HCT116 (cell line): ENCODE data around the gene TRIOBP. TPM values are rescaled to one million over a fixed set of nuclear protein-coding genes. Genes with fewer than 3 reads are reported as not detected.

Experiments used
- ATAC-seq: fragments of 200-7000 bp; cut with Tn5 transposase; 2 replicates; pipeline ENCODE4 v1.9.1; 2020; ENCODE audit warnings: mild to moderate bottlenecking, moderate library complexity
- BruUV-seq: library from RNA; stranded (reverse); fragments of 400-500 nt; replicated peaks from 2 replicates; lab custom pipeline; 2021; lab: Mats Ljungman, UMichigan
- CTCF ChIA-PET: fragments of 300-600 bp; sonication (Branson Sonifier 250); formaldehyde crosslinking; loops from one replicate; lab custom pipeline; 2021; ENCODE audit warnings: antibody characterized with exemption; lab: Charles Lee
- POLR2A ChIA-PET: fragments of 300-600, 350-600 bp; sonication (Branson Sonifier 250); formaldehyde crosslinking; loops from one replicate; lab custom pipeline; 2021; ENCODE audit warnings: antibody characterized with exemption; lab: Charles Lee
- RAD21 ChIA-PET, 2 experiments: fragments of 300-600 bp; sonication (Branson Sonifier 250); formaldehyde crosslinking; loops; one replicate each; lab custom pipeline; 2023; ENCODE audit warnings: low total read pairs in 2 of 2; ENCODE audit not compliant: uncharacterized antibody in 2 of 2, unreplicated experiment in 2 of 2, low non-redundant PET in 1 of 2; lab: Charles Lee
- DNase-seq: peaks from one replicate; pipeline ENCODE4 v3.0.0-alpha.2; 2010; ENCODE audit warnings: low read depth, low spot score
- H2AFZ ChIP-seq: fragments of 200-600 bp; shearing (Covaris generic), sonication (generic); 2 replicates; pipeline ENCODE4 v1.6.1; 2017; ENCODE audit warnings: low read depth, mixed run types, mixed read lengths, antibody characterized with exemption, low read length; ENCODE audit not compliant: poor library complexity, severe bottlenecking
- H3K27ac ChIP-seq: 2 replicates; pipeline ENCODE4 v1.5.1; 2012; ENCODE audit warnings: low read depth, low read length
- H3K27me3 ChIP-seq: fragments of 200-600 bp; sonication (generic); 2 replicates; pipeline ENCODE4 v1.6.1; 2016; ENCODE audit warnings: mixed run types, low read length, mixed read lengths; ENCODE audit not compliant: insufficient read depth
- H3K36me3 ChIP-seq, 2 experiments: fragments of 200-500 bp in 1 of 2; fragments of 200-600 bp in 1 of 2; sonication (Bioruptor generic) in 1 of 2; sonication (generic) in 1 of 2; 2 replicates each; pipeline versions ENCODE4 v1.5.1 to v1.6.1; 2014 to 2016; ENCODE audit warnings: low read length in 2 of 2, inconsistent platforms in 1 of 2, mixed read lengths in 1 of 2, mixed run types in 1 of 2; ENCODE audit not compliant: insufficient read depth in 2 of 2, control insufficient read depth in 1 of 2
- H3K4me1 ChIP-seq, 2 experiments: fragments of 200-600 bp in 1 of 2; sonication (generic) in 1 of 2; 2 replicates each; pipeline versions ENCODE4 v1.5.1 to v1.6.1; 2012 to 2017; ENCODE audit warnings: low read length in 2 of 2, inconsistent platforms in 1 of 2, mild to moderate bottlenecking in 1 of 2, mixed read lengths in 1 of 2, mixed run types in 1 of 2, moderate library complexity in 1 of 2; ENCODE audit not compliant: insufficient read depth in 2 of 2, control insufficient read depth in 1 of 2
- H3K4me2 ChIP-seq: fragments of 200-600 bp; sonication (generic); 2 replicates; pipeline ENCODE4 v1.6.1; 2017; ENCODE audit warnings: mixed run types, low read length, mixed read lengths
- H3K4me3 ChIP-seq, 2 experiments: fragments of 200-600 bp in 1 of 2; sonication (generic) in 1 of 2; replicated peaks in 1 of 2; 2 replicates each; pipeline ENCODE4 v1.5.1; 2011 to 2016; ENCODE audit warnings: low read length in 2 of 2, control low read depth in 1 of 2, low read depth in 1 of 2, mild to moderate bottlenecking in 1 of 2, mixed read lengths in 1 of 2, mixed run types in 1 of 2
- H3K79me2 ChIP-seq: fragments of 200-600 bp; sonication (generic); 2 replicates; pipeline ENCODE4 v1.6.1; 2017; ENCODE audit warnings: mild to moderate bottlenecking, mixed run types, low read length, moderate library complexity, mixed read lengths; ENCODE audit not compliant: insufficient read depth
- H3K9ac ChIP-seq: fragments of 200-600 bp; sonication (generic); 2 replicates; pipeline ENCODE4 v1.6.1; 2016; ENCODE audit warnings: low read length, mixed read lengths
- H3K9me2 ChIP-seq: fragments of 200-600 bp; sonication (generic), shearing (Covaris generic); 2 replicates; pipeline ENCODE4 v1.6.1; 2017; ENCODE audit warnings: mixed run types, mild to moderate bottlenecking, moderate library complexity; ENCODE audit not compliant: insufficient read depth
- H3K9me3 ChIP-seq, 2 experiments: fragments of 200-500 bp in 1 of 2; fragments of 200-600 bp in 1 of 2; sonication (Bioruptor generic) in 1 of 2; sonication (generic) in 1 of 2; 2 replicates each; pipeline ENCODE4 v1.6.1; 2014 to 2017; ENCODE audit warnings: low read length in 2 of 2, mixed read lengths in 2 of 2, inconsistent platforms in 1 of 2, low read depth in 1 of 2, mild to moderate bottlenecking in 1 of 2, mixed run types in 1 of 2, moderate library complexity in 1 of 2; ENCODE audit not compliant: control insufficient read depth in 1 of 2, insufficient read depth in 1 of 2
- H4K20me1 ChIP-seq: fragments of 200-600 bp; sonication (generic), shearing (Covaris generic); 2 replicates; pipeline ENCODE4 v1.6.1; 2017; ENCODE audit warnings: mixed run types, mild to moderate bottlenecking, moderate library complexity; ENCODE audit not compliant: insufficient read depth
- CEBPB ChIP-seq: IDR thresholded peaks from 2 replicates; pipeline ENCODE4 v1.6.1; 2012; ENCODE audit warnings: low read depth
- CTCF ChIP-seq, 3 experiments: fragments of 200-600 bp in 1 of 3; sonication (generic) in 1 of 3; IDR thresholded peaks in 2 of 3; conservative IDR thresholded peaks in 1 of 3; 2 replicates each; pipeline ENCODE4 v1.5.1; 2012 to 2017; ENCODE audit warnings: low read depth in 2 of 3, low read length in 2 of 3, antibody characterized with exemption in 1 of 3, borderline replicate concordance in 1 of 3, control low read depth in 1 of 3, mild to moderate bottlenecking in 1 of 3, mixed read lengths in 1 of 3, mixed run types in 1 of 3, moderate library complexity in 1 of 3; ENCODE audit not compliant: insufficient read depth in 1 of 3
- ELF1 ChIP-seq: IDR thresholded peaks from 2 replicates; pipeline ENCODE4 v1.6.1; 2012; ENCODE audit warnings: low read depth, borderline replicate concordance
- JUND ChIP-seq: IDR thresholded peaks from 2 replicates; pipeline ENCODE4 v1.6.1; 2012
- POLR2A ChIP-seq: IDR thresholded peaks from 2 replicates; pipeline ENCODE4 v1.7.0; 2011; ENCODE audit warnings: borderline replicate concordance; ENCODE audit not compliant: insufficient read depth, insufficient read length; ENCODE audit errors: extremely low read depth
- POLR2AphosphoS5 ChIP-seq: IDR thresholded peaks from 2 replicates; pipeline ENCODE4 v1.6.1; 2011; ENCODE audit warnings: mild to moderate bottlenecking, low read depth, low read length, moderate library complexity
- intact Hi-C: fragments of 100-400 bp; cut with micrococcal nuclease; formaldehyde crosslinking; loops from 2 replicates; pipeline ENCODE4 v1.10.0; 2022
- total RNA-seq: library from RNA; stranded (reverse); gene quantifications from one replicate; pipeline ENCODE4 v1.2.1, GENCODE V29; 2021; ENCODE audit not compliant: unreplicated experiment

Gene TRIOBP
- total RNA-seq, 1 experiment from 2014 or later, result 244 TPM

DNA sequence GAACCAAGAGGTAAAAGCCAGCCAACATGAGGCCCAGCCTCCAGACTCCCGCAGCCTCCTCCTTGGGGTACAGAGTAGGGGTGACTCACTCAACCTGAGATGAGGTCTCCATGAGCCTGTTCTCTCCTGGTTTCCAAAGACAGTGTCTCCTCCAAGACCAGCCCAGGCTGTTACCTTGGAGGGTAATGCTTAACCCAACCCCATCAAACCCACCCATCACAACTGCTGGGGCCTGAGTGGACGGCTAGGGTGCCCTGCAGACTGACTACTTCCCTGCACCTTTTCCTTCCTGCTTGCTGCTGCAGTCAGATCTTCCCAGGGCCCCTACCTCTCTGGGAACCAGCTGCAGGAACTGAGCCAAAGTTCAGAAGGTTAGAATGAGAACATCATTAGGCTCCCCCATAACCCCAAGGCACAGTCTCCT lies 15.8 kb upstream of the TRIOBP start:
- DNase-seq (no peak), ATAC-seq (no peak)
- Histone ChIP-seq H3K27me3 (no peaks in the 10 kb centered on the region), H3K9me2 (no peaks in the 10 kb centered on the region), H3K79me2 (peaks cover 6% of the 10 kb centered on the region; the same call in 1 of the 2 replicates), H3K36me3 (peaks cover 5 to 11% of the 10 kb centered on the region in 2 experiments; a peak in 3 of 4 replicates), H2AFZ (no peak overlapping the region), H3K4me3 (no peak overlapping the region), H3K9ac (no peak overlapping the region; the same call in 1 of the 2 replicates), H4K20me1 (no peaks in the 10 kb centered on the region), H3K4me1 (peaks cover 17 to 67% of the 10 kb centered on the region in 2 experiments), H3K27ac (no peak overlapping the region), H3K9me3 (no peaks in the 10 kb centered on the region), H3K4me2 (peak overlapping the region; percentile 36)
- intact Hi-C loops, result loop anchor here (2.0 kb wide), 2 partner anchors 38 to 142 kb away; no protein-coding TSS in a partner anchor
- POLR2A ChIA-PET, result interaction anchor here (1.4 to 2.6 kb wide), 2 partner anchors 10 to 24 kb away, joined by 4 to 5 read pairs; no protein-coding TSS in a partner anchor
- BruUV-seq, result no TSS peak
- TF ChIP-seq ELF1, result no peak
- TF ChIP-seq CEBPB, result no peak
- no peak for TF ChIP-seq JUND
- TF ChIP-seq POLR2A, result peak; percentile 21
- TF ChIP-seq CTCF (IDR thresholded peaks at IDR 0.05 in 2 of 3, conservative IDR thresholded peaks at IDR 0.05 in 1 of 3; ENCODE audit: borderline replicate concordance in 1 of 3, insufficient read depth in 1 of 3, low read depth in 2 of 3, low read length in 2 of 3), result no peak
- RAD21 ChIA-PET, result interaction anchor here (0.6 to 2.3 kb wide), 6 partner anchors 31 to 119 kb away, joined by 3 to 15 read pairs (median 3); no protein-coding TSS in a partner anchor
- CTCF ChIA-PET, result interaction anchor here (0.7 to 3.3 kb wide), 12 partner anchors 9 to 142 kb away, joined by 3 to 28 read pairs (median 6); partner anchors contain the start of genes GGA1 and PDXP

DNA sequence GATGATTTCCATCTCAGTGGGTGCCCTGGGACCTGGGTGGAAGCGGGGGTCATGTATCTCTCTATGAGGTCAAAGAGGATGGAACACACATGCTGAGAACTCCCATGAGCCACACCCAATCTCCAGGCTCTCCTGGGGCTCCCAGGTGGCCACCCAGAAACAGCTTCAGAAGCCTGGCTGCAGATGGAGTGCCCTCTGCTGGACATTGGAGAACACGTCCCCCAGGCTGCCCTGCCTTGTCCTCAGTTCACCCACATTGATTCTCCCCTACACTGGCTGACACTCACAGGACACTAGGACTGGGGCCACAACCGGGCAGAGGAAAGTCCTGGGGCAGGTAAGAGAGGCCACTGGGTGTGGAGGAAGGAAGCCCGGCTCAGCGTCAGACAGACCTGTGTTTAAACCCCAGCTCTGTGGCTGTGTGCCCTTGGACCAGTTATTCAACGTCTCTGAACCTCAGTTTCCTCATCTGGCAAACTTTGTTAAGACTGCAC lies 15.2 kb upstream of the TRIOBP start:
- BruUV-seq, result no TSS peak
- Histone ChIP-seq H3K4me3 (no peak overlapping the region), H3K27ac (0 out of 2 replicates have a peak overlapping the region, but pooled peaks have one; percentile 2), H3K4me2 (peak overlapping the region; percentile 36), H3K36me3 (peaks cover 5 to 11% of the 10 kb centered on the region in 2 experiments; a peak in 3 of 4 replicates), H3K9ac (peak overlapping the region; percentile 40; the same call in 1 of the 2 replicates), H2AFZ (no peak overlapping the region), H3K27me3 (no peaks in the 10 kb centered on the region), H3K9me2 (no peaks in the 10 kb centered on the region), H4K20me1 (no peaks in the 10 kb centered on the region), H3K79me2 (peaks cover 4% of the 10 kb centered on the region), H3K4me1 (peaks cover 14 to 62% of the 10 kb centered on the region in 2 experiments), H3K9me3 (no peaks in the 10 kb centered on the region)
- ChIA-PET RAD21 (interaction anchor here (0.6 to 2.3 kb wide), 8 partner anchors 27 to 119 kb away, joined by 3 to 15 read pairs (median 3); no protein-coding TSS in a partner anchor), CTCF (interaction anchor here (0.7 to 3.3 kb wide), 13 partner anchors 10 to 143 kb away, joined by 3 to 28 read pairs (median 5); partner anchors contain the start of genes GGA1 and PDXP), POLR2A (no interaction called here)
- ATAC-seq (peak; percentile 68), DNase-seq (peak; percentile 62)
- TF ChIP-seq POLR2AphosphoS5 (no peak), CTCF (IDR thresholded peaks at IDR 0.05 in 2 of 3, conservative IDR thresholded peaks at IDR 0.05 in 1 of 3; ENCODE audit: borderline replicate concordance in 1 of 3, insufficient read depth in 1 of 3, low read depth in 2 of 3, low read length in 2 of 3) (peak in 2 of 3 experiments; percentile 92 to 96; a peak in 4 of 6 replicates)
- intact Hi-C loops, result loop anchor here (2.0 kb wide), 2 partner anchors 39 to 143 kb away; no protein-coding TSS in a partner anchor
